ENCODE results near the gene ALK.

The ALK gene

DNA sequence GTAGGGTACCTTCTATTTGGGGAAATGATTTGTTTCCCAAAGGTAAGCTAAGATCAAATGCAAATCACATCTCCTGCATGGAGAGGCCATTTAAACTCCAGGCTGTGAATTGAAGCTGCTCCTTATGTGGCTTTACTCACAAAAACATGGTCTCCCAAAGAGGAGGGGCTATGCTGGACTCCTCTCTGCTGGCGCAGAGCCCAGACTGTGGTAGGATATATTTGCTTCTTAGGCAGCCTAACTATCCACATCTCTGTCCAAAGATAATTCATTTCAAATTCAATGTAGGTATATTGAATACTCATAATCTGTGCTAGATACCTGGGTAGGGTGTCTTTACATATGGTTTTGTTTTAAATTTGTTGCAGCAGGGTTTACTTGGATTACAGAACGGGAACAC, 358.5 kb downstream of the ALK start:
- no peaks in the 10 kb centered on the region for H3K27me3 ChIP-seq (ENCODE audit: control insufficient read depth, insufficient read depth, low read length)
- H3K4me3 ChIP-seq (ENCODE audit: low read length): no peak overlapping the region
- no peaks in the 10 kb centered on the region for H3K9me3 ChIP-seq (ENCODE audit: control insufficient read depth, low read depth, low read length)
- no peak overlapping the region for H3K27ac ChIP-seq (ENCODE audit: low read length)
- H3K9ac ChIP-seq (ENCODE audit: low read length): no peak overlapping the region
- H3K36me3 ChIP-seq (ENCODE audit: control insufficient read depth, low read depth, low read length): no peaks in the 10 kb centered on the region
- H3K4me1 ChIP-seq (ENCODE audit: control insufficient read depth, low read depth, low read length): no peaks in the 10 kb centered on the region

DNA sequence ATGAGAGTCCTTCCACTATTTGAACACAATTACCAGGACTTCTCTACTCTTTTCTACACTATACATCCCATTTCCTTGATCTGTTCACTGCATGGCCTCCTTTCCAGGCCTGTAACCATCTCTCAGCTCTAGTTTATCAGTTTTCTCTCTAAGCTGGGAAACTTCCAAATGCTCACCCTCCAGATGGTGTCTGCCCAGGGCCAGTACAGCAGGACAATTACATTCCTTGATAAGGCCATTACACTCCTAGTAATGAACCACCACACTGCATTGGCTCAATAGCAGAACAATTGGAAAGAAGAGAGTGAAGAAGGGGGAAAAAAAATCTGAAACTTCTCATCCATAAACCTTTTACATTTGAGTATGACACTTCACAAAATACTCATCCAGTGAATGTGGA, 359.1 kb downstream of the ALK start:
- Histone ChIP-seq H3K4me1 (ENCODE audit: control insufficient read depth, low read depth, low read length) (no peaks in the 10 kb centered on the region), H3K27ac (ENCODE audit: low read length) (no peak overlapping the region)

DNA sequence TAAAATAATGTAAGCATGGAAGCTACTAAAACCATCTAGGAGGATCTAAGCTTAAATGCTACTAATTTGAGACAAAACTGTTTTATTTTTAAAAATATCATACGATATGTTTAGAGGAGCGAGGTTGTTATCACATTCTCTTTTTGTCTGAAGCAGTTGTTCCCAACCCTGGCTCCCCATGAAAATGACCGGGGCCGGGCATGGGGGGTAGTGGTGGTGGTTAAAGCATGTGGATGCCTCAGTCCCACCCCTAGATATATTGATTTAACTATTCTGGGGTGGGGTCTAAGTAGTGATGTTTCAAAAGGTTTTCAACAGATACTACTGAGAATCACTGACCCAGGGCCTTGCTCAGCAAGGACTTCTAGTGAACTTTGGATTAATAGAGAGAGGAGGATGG, 359.8 kb downstream of the ALK start:
- no peaks in the 10 kb centered on the region for H3K9me3 ChIP-seq (ENCODE audit: control insufficient read depth, low read depth, low read length)
- H3K4me1 ChIP-seq (ENCODE audit: control insufficient read depth, low read depth, low read length): no peaks in the 10 kb centered on the region
- no peak overlapping the region for H3K4me3 ChIP-seq (ENCODE audit: low read length)
- H3K36me3 ChIP-seq (ENCODE audit: control insufficient read depth, low read depth, low read length): no peaks in the 10 kb centered on the region
- no peak overlapping the region for H3K9ac ChIP-seq (ENCODE audit: low read length)
- H3K27me3 ChIP-seq (ENCODE audit: control insufficient read depth, insufficient read depth, low read length): no peaks in the 10 kb centered on the region
- H3K27ac ChIP-seq (ENCODE audit: low read length): no peak overlapping the region

More for the DNA sequence above, 359.1 kb downstream of the ALK start:
- Histone ChIP-seq H3K27me3 (ENCODE audit: control insufficient read depth, insufficient read depth, low read length) (no peaks in the 10 kb centered on the region), H3K9ac (ENCODE audit: low read length) (no peak overlapping the region), H3K9me3 (ENCODE audit: control insufficient read depth, low read depth, low read length) (no peaks in the 10 kb centered on the region), H3K36me3 (ENCODE audit: control insufficient read depth, low read depth, low read length) (no peaks in the 10 kb centered on the region), H3K4me3 (ENCODE audit: low read length) (no peak overlapping the region)

DNA sequence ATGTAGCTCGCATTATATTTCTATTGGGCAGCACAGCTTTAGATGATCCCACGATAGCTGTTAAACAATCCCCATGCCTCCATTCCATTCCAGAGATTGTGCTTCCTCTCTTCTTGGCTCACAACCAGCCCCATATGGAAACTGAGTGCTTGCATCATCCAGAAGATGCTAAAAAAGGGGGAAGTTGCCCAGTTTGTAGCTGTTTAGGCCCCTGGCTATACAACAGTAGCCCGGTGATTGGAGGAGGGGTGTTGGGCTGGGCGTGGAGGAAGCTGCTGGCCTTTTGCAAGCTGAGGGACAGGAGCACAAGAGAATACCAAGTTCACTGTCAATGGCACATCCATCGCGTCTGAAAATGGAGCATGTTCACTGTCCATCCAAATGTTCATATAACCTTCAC, 360.2 kb downstream of the ALK start:
- Histone ChIP-seq H3K4me3 (ENCODE audit: low read length) (no peak overlapping the region), H3K4me1 (ENCODE audit: control insufficient read depth, low read depth, low read length) (no peaks in the 10 kb centered on the region), H3K27me3 (ENCODE audit: control insufficient read depth, insufficient read depth, low read length) (no peaks in the 10 kb centered on the region), H3K9ac (ENCODE audit: low read length) (no peak overlapping the region), H3K27ac (ENCODE audit: low read length) (no peak overlapping the region), H3K36me3 (ENCODE audit: control insufficient read depth, low read depth, low read length) (no peaks in the 10 kb centered on the region), H3K9me3 (ENCODE audit: control insufficient read depth, low read depth, low read length) (no peaks in the 10 kb centered on the region)

- Histone ChIP-seq H3K4me3 (ENCODE audit: low read length) (no peak overlapping the region), H3K9me3 (ENCODE audit: control insufficient read depth, low read depth, low read length) (no peaks in the 10 kb centered on the region), H3K36me3 (ENCODE audit: control insufficient read depth, low read depth, low read length) (no peaks in the 10 kb centered on the region), H3K27ac (ENCODE audit: low read length) (no peak overlapping the region), H3K27me3 (ENCODE audit: control insufficient read depth, insufficient read depth, low read length) (no peaks in the 10 kb centered on the region), H3K9ac (ENCODE audit: low read length) (no peak overlapping the region), H3K4me1 (ENCODE audit: control insufficient read depth, low read depth, low read length) (no peaks in the 10 kb centered on the region)
Measured at GRCh38 chr2:29560566-29560965, 360.8 kb downstream of the ALK start.

DNA sequence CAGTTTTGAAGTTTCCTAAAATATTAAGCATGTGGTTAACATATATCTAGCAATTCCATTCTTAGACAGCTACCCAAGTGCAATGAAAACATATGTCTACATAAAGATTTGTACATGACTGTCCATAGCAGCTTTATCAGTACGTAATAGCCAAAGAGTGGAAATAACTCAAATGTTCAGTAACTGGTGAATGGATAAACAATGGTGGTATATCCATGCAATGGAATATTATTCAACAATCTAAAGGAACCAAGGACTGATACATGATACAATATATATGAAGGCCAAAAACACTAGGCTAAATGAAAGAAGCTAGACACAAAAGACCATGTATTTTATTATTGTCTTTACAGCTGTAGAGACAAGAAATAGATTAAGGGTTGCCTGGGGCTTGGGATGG, 361.4 kb downstream of the ALK start:
- no peak overlapping the region for H3K4me3 ChIP-seq (ENCODE audit: low read length)
- H3K36me3 ChIP-seq (ENCODE audit: control insufficient read depth, low read depth, low read length): no peaks in the 10 kb centered on the region
- no peaks in the 10 kb centered on the region for H3K9me3 ChIP-seq (ENCODE audit: control insufficient read depth, low read depth, low read length)
- H3K9ac ChIP-seq (ENCODE audit: low read length): no peak overlapping the region
- no peaks in the 10 kb centered on the region for H3K27me3 ChIP-seq (ENCODE audit: control insufficient read depth, insufficient read depth, low read length)
- H3K27ac ChIP-seq (ENCODE audit: low read length): no peak overlapping the region
- no peaks in the 10 kb centered on the region for H3K4me1 ChIP-seq (ENCODE audit: control insufficient read depth, low read depth, low read length)

- Histone ChIP-seq H3K4me1 (ENCODE audit: control insufficient read depth, low read depth, low read length) (peaks cover 3% of the 10 kb centered on the region), H3K9me3 (ENCODE audit: control insufficient read depth, low read depth, low read length) (no peaks in the 10 kb centered on the region), H3K27ac (ENCODE audit: low read length) (no peak overlapping the region), H3K36me3 (ENCODE audit: control insufficient read depth, low read depth, low read length) (no peaks in the 10 kb centered on the region), H3K4me3 (ENCODE audit: low read length) (no peak overlapping the region), H3K9ac (ENCODE audit: low read length) (no peak overlapping the region), H3K27me3 (ENCODE audit: control insufficient read depth, insufficient read depth, low read length) (no peaks in the 10 kb centered on the region)
Measured at GRCh38 chr2:29559578-29559977, 361.8 kb downstream of the ALK start.

- Histone ChIP-seq H3K4me1 (ENCODE audit: control insufficient read depth, low read depth, low read length) (peaks cover 17% of the 10 kb centered on the region), H3K9ac (ENCODE audit: low read length) (no peak overlapping the region), H3K9me3 (ENCODE audit: control insufficient read depth, low read depth, low read length) (no peaks in the 10 kb centered on the region), H3K36me3 (ENCODE audit: control insufficient read depth, low read depth, low read length) (no peaks in the 10 kb centered on the region), H3K27ac (ENCODE audit: low read length) (no peak overlapping the region), H3K27me3 (ENCODE audit: control insufficient read depth, insufficient read depth, low read length) (no peaks in the 10 kb centered on the region), H3K4me3 (ENCODE audit: low read length) (no peak overlapping the region)
Measured at GRCh38 chr2:29558097-29558496, 363.3 kb downstream of the ALK start.

- H3K9me3 ChIP-seq (ENCODE audit: control insufficient read depth, low read depth, low read length): no peaks in the 10 kb centered on the region
- H3K27me3 ChIP-seq (ENCODE audit: control insufficient read depth, insufficient read depth, low read length): no peaks in the 10 kb centered on the region
- H3K4me1 ChIP-seq (ENCODE audit: control insufficient read depth, low read depth, low read length): peaks cover 17% of the 10 kb centered on the region
- no peak overlapping the region for H3K9ac ChIP-seq (ENCODE audit: low read length)
- no peaks in the 10 kb centered on the region for H3K36me3 ChIP-seq (ENCODE audit: control insufficient read depth, low read depth, low read length)
- no peak overlapping the region for H3K27ac ChIP-seq (ENCODE audit: low read length)
- no peak overlapping the region for H3K4me3 ChIP-seq (ENCODE audit: low read length)
Measured at GRCh38 chr2:29557268-29557667, 364.1 kb downstream of the ALK start.

GRCh38 chr2:29549069-29549380, 372.4 kb downstream of the ALK start:
- Histone ChIP-seq H3K4me1 (ENCODE audit: control insufficient read depth, low read depth, low read length) (peaks cover 9% of the 10 kb centered on the region), H3K27me3 (ENCODE audit: control insufficient read depth, insufficient read depth, low read length) (no peaks in the 10 kb centered on the region), H3K36me3 (ENCODE audit: control insufficient read depth, low read depth, low read length) (no peaks in the 10 kb centered on the region), H3K27ac (ENCODE audit: low read length) (no peak overlapping the region), H3K9me3 (ENCODE audit: control insufficient read depth, low read depth, low read length) (no peaks in the 10 kb centered on the region), H3K9ac (ENCODE audit: low read length) (no peak overlapping the region), H3K4me3 (ENCODE audit: low read length) (no peak overlapping the region)

DNA sequence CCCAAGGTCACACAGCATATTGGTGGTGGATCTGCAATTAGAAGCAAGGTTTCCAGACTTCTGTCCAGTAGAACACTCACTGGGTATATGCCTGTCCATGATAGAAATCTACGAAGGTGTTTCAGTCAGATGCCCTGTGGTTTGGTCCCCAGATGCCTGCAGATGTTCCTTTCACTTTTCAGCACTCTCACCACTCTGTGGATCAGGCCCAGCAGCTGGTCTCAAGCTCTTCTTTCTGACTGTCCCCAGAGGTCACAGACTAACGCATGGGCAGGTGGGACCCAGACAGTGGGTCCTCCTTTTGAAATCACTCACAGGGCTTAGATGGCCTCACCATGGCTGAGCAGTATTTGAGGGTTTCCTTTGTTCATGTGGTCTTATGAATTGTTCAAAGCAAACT, 376.5 kb downstream of the ALK start:
- no peaks in the 10 kb centered on the region for H3K4me1 ChIP-seq (ENCODE audit: control insufficient read depth, low read depth, low read length)
- H3K36me3 ChIP-seq (ENCODE audit: control insufficient read depth, low read depth, low read length): no peaks in the 10 kb centered on the region
- no peak overlapping the region for H3K9ac ChIP-seq (ENCODE audit: low read length)
- no peaks in the 10 kb centered on the region for H3K27me3 ChIP-seq (ENCODE audit: control insufficient read depth, insufficient read depth, low read length)
- H3K27ac ChIP-seq (ENCODE audit: low read length): no peak overlapping the region
- no peaks in the 10 kb centered on the region for H3K9me3 ChIP-seq (ENCODE audit: control insufficient read depth, low read depth, low read length)
- no peak overlapping the region for H3K4me3 ChIP-seq (ENCODE audit: low read length)

DNA sequence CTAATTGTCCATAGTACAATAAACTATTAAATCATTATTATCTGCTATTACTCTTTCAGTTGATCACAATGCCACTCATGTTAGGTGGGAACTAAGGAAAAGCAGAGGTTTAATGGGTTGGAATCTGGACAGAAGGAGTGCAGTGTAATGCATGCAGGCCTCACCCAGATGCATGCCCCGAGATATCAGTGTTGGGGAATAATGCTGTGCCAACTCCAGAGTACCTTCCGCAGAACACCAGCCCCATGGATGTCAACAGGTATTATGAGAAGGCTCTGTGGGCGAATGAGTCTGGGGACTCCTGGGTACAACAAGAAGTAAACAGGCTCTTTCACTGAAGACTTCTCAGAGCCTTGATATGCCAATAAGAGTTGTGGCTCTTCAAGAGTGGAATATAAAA, 377.4 kb downstream of the ALK start:
- Histone ChIP-seq H3K27me3 (ENCODE audit: control insufficient read depth, insufficient read depth, low read length) (no peaks in the 10 kb centered on the region), H3K27ac (ENCODE audit: low read length) (no peak overlapping the region), H3K36me3 (ENCODE audit: control insufficient read depth, low read depth, low read length) (no peaks in the 10 kb centered on the region), H3K4me1 (ENCODE audit: control insufficient read depth, low read depth, low read length) (no peaks in the 10 kb centered on the region), H3K9me3 (ENCODE audit: control insufficient read depth, low read depth, low read length) (no peaks in the 10 kb centered on the region), H3K4me3 (ENCODE audit: low read length) (no peak overlapping the region), H3K9ac (ENCODE audit: low read length) (no peak overlapping the region)

DNA sequence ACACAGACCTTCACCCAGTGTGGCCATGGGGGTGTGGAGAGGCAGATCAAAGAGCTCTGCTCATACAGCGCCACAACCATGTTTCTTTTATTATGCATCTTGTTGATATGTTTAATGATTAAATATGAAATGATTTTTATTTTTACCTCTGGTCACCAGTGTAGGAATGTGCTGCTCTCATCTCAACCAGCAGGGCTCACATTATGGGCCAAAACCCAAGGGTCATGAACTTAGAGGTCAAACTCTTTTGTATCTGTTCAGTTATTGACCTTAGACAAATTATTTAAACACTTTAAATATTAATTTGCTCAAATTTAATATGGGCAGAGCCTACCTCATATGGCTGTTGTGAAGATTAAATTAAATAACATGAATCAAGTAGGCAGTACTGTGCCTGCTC, 386.2 kb downstream of the ALK start:
- Histone ChIP-seq H3K4me1 (ENCODE audit: control insufficient read depth, low read depth, low read length) (no peaks in the 10 kb centered on the region), H3K27me3 (ENCODE audit: control insufficient read depth, insufficient read depth, low read length) (no peaks in the 10 kb centered on the region), H3K27ac (ENCODE audit: low read length) (no peak overlapping the region), H3K9ac (ENCODE audit: low read length) (no peak overlapping the region), H3K36me3 (ENCODE audit: control insufficient read depth, low read depth, low read length) (no peaks in the 10 kb centered on the region), H3K9me3 (ENCODE audit: control insufficient read depth, low read depth, low read length) (no peaks in the 10 kb centered on the region), H3K4me3 (ENCODE audit: low read length) (no peak overlapping the region)

Data from iPS-18a (cell line).